K562 (cell line): ENCODE measurements around the gene HOXB8. TPM values are rescaled to one million over a fixed set of nuclear protein-coding genes. Genes with fewer than 3 reads are reported as not detected.

Experiments used
- ATAC-seq: fragments of 200-7000 bp; cut with Tn5 transposase; 3 replicates; pipeline ENCODE4 v1.9.1; 2020; ENCODE audit warnings: moderate library complexity
- BruUV-seq: library from RNA; stranded (reverse); fragments of 400-500 nt; replicated peaks from 2 replicates; lab custom pipeline; 2021; lab: Mats Ljungman, UMichigan
- CTCF ChIA-PET: fragments of 300-600 bp; formaldehyde crosslinking; extraction: SDS; loops from one replicate; lab custom pipeline; 2021; ENCODE audit warnings: low intra/inter-chr PET ratio; lab: Yijun Ruan, JAX
- POLR2A ChIA-PET: fragments of 300-600, 350-650 bp; sonication (Branson Sonifier 250); formaldehyde crosslinking; extraction: SDS; loops from one replicate; lab custom pipeline; 2021; ENCODE audit warnings: antibody characterized with exemption, inconsistent platforms; lab: Yijun Ruan, JAX
- DNase-seq, 4 experiments: peaks; one replicate each; pipeline versions ENCODE4 v3.0.0 to v3.0.0-alpha.2; 2011 to 2018; ENCODE audit warnings: low spot score in 3 of 4, mixed read lengths in 3 of 4; ENCODE audit errors: extremely low read depth in 1 of 4
- FAIRE-seq: peaks from 2 replicates; lab custom pipeline; 2011; peaks lifted over from hg19 to GRCh38; lab: Jason Lieb, UNC
- H2AFZ ChIP-seq: 2 replicates; pipeline ENCODE4 v1.6.0; 2011; ENCODE audit warnings: low read depth, low read length, control low read depth, inconsistent platforms
- H3K27ac ChIP-seq: fragments of 200-600 bp; 3 replicates; pipeline ENCODE4 v1.8.0; 2011; ENCODE audit warnings: low read depth, mild to moderate bottlenecking, control low read depth, inconsistent platforms, low read length, moderate library complexity, mixed read lengths; ENCODE audit errors: extremely low read depth
- H3K27me3 ChIP-seq, 2 experiments: fragments of 300-600 bp in 1 of 2; 2 replicates in 1 of 2; 3 replicates in 1 of 2; pipeline versions ENCODE4 v1.6.0 to v1.8.0; 2011; ENCODE audit warnings: inconsistent platforms in 2 of 2, low read length in 2 of 2, mild to moderate bottlenecking in 1 of 2, mixed read lengths in 1 of 2, moderate library complexity in 1 of 2; ENCODE audit not compliant: control insufficient read depth in 2 of 2, insufficient read depth in 2 of 2
- H3K36me3 ChIP-seq: fragments of 300-600 bp; 3 replicates; pipeline ENCODE4 v1.8.0; 2011; ENCODE audit warnings: mild to moderate bottlenecking, low read length, inconsistent platforms; ENCODE audit not compliant: control insufficient read depth, insufficient read depth
- H3K4me1 ChIP-seq, 2 experiments: fragments of 200-600 bp in 1 of 2; replicated peaks in 1 of 2; 2 replicates in 1 of 2; 3 replicates in 1 of 2; pipeline versions ENCODE4 v1.5.1 to v1.8.0; 2011; ENCODE audit warnings: inconsistent platforms in 2 of 2, low read length in 2 of 2, mild to moderate bottlenecking in 1 of 2, mixed read lengths in 1 of 2, moderate library complexity in 1 of 2; ENCODE audit not compliant: control insufficient read depth in 2 of 2, insufficient read depth in 2 of 2
- H3K4me2 ChIP-seq: 2 replicates; pipeline ENCODE4 v1.6.1; 2011; ENCODE audit warnings: low read length, control low read depth, inconsistent platforms, mixed read lengths; ENCODE audit not compliant: insufficient read depth
- H3K4me3 ChIP-seq: fragments of 200-600 bp; sonication (generic), shearing (Covaris generic); 2 replicates; pipeline ENCODE4 v1.5.1; 2016; ENCODE audit warnings: control low read depth, inconsistent platforms
- H3K79me2 ChIP-seq: fragments of 200-600 bp; 3 replicates; pipeline ENCODE4 v1.8.0; 2011; ENCODE audit warnings: low read length, inconsistent platforms; ENCODE audit not compliant: control insufficient read depth, insufficient read depth
- H3K9ac ChIP-seq, 2 experiments: 2 replicates each; pipeline versions ENCODE4 v1.6.0 to v1.6.1; 2011; ENCODE audit warnings: low read depth in 2 of 2, low read length in 2 of 2, control low read depth in 1 of 2, inconsistent platforms in 1 of 2, mild to moderate bottlenecking in 1 of 2, mixed read lengths in 1 of 2; ENCODE audit not compliant: insufficient read depth in 1 of 2
- H3K9me1 ChIP-seq: one replicate; pipeline ENCODE4 v1.6.0; 2011; ENCODE audit warnings: inconsistent platforms, mild to moderate bottlenecking, low read length, moderate library complexity; ENCODE audit not compliant: control insufficient read depth, insufficient read depth
- H3K9me3 ChIP-seq: replicated peaks from 2 replicates; pipeline ENCODE4 v1.5.1; 2011; ENCODE audit warnings: low read depth, low read length, inconsistent platforms; ENCODE audit not compliant: control insufficient read depth, insufficient read depth
- H4K20me1 ChIP-seq: replicated peaks from 2 replicates; pipeline ENCODE4 v1.6.1; 2011; ENCODE audit warnings: low read length, inconsistent platforms, mixed read lengths; ENCODE audit not compliant: control insufficient read depth, insufficient read depth
- FOXP1 ChIP-seq: sonication (generic); formaldehyde crosslinking; IDR thresholded peaks from 2 replicates; pipeline ENCODE4 v1.8.0; 2022; ENCODE audit warnings: mild to moderate bottlenecking, missing genetic modification reagents
- MTA3 ChIP-seq: fragments of 450-650 bp; formaldehyde crosslinking; IDR thresholded peaks from 2 replicates; pipeline ENCODE4 v1.6.1; 2017; ENCODE audit warnings: mild to moderate bottlenecking, borderline replicate concordance
- NEUROD1 ChIP-seq: fragments of 150-350 bp; IDR thresholded peaks from 2 replicates; pipeline ENCODE4 v1.6.1; 2014; ENCODE audit warnings: borderline replicate concordance, low read length, low read depth; ENCODE audit not compliant: partially characterized antibody
- NFIC ChIP-seq: fragments of 450-650 bp; IDR thresholded peaks from 2 replicates; pipeline ENCODE4 v1.6.1; 2017; ENCODE audit warnings: mild to moderate bottlenecking, inconsistent platforms
- NR2F6 ChIP-seq: fragments of 450-650 bp; formaldehyde crosslinking; IDR thresholded peaks from 2 replicates; pipeline ENCODE4 v1.4.0; 2020; ENCODE audit warnings: mild to moderate bottlenecking
- PHF20 ChIP-seq: fragments of 450-650 bp; IDR thresholded peaks from 2 replicates; pipeline ENCODE4 v1.6.1; 2018; ENCODE audit not compliant: partially characterized antibody
- RNF2 ChIP-seq: sonication (generic); IDR thresholded peaks from 2 replicates; pipeline ENCODE4 v1.6.1; 2016
- SMAD4 ChIP-seq: fragments of 250-450 bp; sonication (Bioruptor Pico); conservative IDR thresholded peaks from 2 replicates; pipeline ENCODE4 v1.8.0; 2021; ENCODE audit warnings: inconsistent platforms, mild to moderate bottlenecking, moderate library complexity
- SMARCA4 ChIP-seq: fragments of 450-650 bp; IDR thresholded peaks from 2 replicates; pipeline ENCODE4 v1.6.1; 2016
- TCF3 ChIP-seq: sonication (generic); formaldehyde crosslinking; IDR thresholded peaks from 2 replicates; pipeline ENCODE4 v1.4.0; 2020; ENCODE audit warnings: mild to moderate bottlenecking, missing genetic modification reagents
- ZEB2 ChIP-seq: fragments of 450-650 bp; IDR thresholded peaks from 2 replicates; pipeline ENCODE4 v1.6.1; 2016
- WGBS: fragments of 100-300 bp; shearing (Covaris generic); methylation state at CpG from one replicate; pipeline ENCODE4 v1.1.6; 2016; ENCODE audit warnings: low coverage, mixed read lengths; ENCODE audit not compliant: insufficient coverage; ENCODE audit errors: missing lambda C conversion rate; 5-methylcytosine and 5-hydroxymethylcytosine counted together
- in situ Hi-C: fragments of 300-500 bp; cut with MboI; formaldehyde crosslinking; loops from 4 replicates; pipeline ENCODE4 v1.15.0; 2018; ENCODE audit warnings: inconsistent platforms, mixed read lengths
- intact Hi-C: fragments of 100-400 bp; cut with micrococcal nuclease; formaldehyde crosslinking; loops from 2 replicates; pipeline ENCODE4 v1.14.2; 2022
- polyA plus RNA-seq, 8 experiments: library from polyadenylated mRNA; depleted of rRNA in 4 of 8; stranded (reverse) in 5 of 8; unstranded in 3 of 8; fragments of >200 nt; fragmentation: Nextera tagmentation in 2 of 8; fragmentation: Illumina TruSeq in 1 of 8; extraction: Ambion mirVana in 2 of 8; extraction: Trizol in 1 of 8; gene quantifications; 2 replicates each; pipeline versions ENCODE4 v1.2.1 to v1.2.3, GENCODE V29; 2011 to 2014; ENCODE audit warnings: inconsistent platforms in 1 of 8, missing spikeins in 1 of 8
- total RNA-seq, 7 experiments: library from RNA; depleted of rRNA in 6 of 7; stranded (reverse); fragments of >200 nt in 6 of 7; fragmentation: Illumina TruSeq in 2 of 7; extraction: Trizol in 2 of 7; gene quantifications; 2 replicates each; pipeline versions ENCODE4 v1.2.1 to v1.2.3, GENCODE V29; 2011 to 2021; ENCODE audit warnings: low replicate concordance in 1 of 7
- TF ChIP-seq, protein P1 (sequence below): fragments of 250-450 bp; sonication (Bioruptor Pico); IDR thresholded peaks from 2 replicates; pipeline ENCODE4 v1.4.0; 2020; ENCODE audit warnings: mild to moderate bottlenecking
- TF ChIP-seq, protein P2 (sequence below): IDR thresholded peaks from 2 replicates; pipeline ENCODE4 v1.6.1; 2011; ENCODE audit not compliant: insufficient read length; ENCODE audit errors: extremely low read depth
- TF ChIP-seq, protein P3 (sequence below): fragments of 250-450 bp; sonication (Bioruptor Pico); IDR thresholded peaks from 2 replicates; pipeline ENCODE4 v1.5.0; 2021
- TF ChIP-seq, protein P4 (sequence below), 2 experiments: fragments of 200-800 bp in 1 of 2; sonication (Bioruptor generic) in 1 of 2; sonication (generic) in 1 of 2; formaldehyde crosslinking in 1 of 2; IDR thresholded peaks in 1 of 2; conservative IDR thresholded peaks in 1 of 2; 2 replicates each; pipeline versions ENCODE4 v1.5.0 to v1.6.1; 2016 to 2020; ENCODE audit warnings: missing compliant biosample characterization in 1 of 2, missing genetic modification characterization in 1 of 2, missing genetic modification reagents in 1 of 2
- TF ChIP-seq, protein P5 (sequence below): fragments of 450-650 bp; IDR thresholded peaks from one replicate; pipeline ENCODE4 v1.6.1; 2018; ENCODE audit warnings: mild to moderate bottlenecking, moderate library complexity; ENCODE audit not compliant: partially characterized antibody

HOXB8 gene
- total and polyA plus RNA-seq, 9 of the 15 experiments (the other 6 are each of a cell fraction or from before 2014, with no cell fraction given), result 0.52 to 23.8 (median 3.6) TPM

DNA sequence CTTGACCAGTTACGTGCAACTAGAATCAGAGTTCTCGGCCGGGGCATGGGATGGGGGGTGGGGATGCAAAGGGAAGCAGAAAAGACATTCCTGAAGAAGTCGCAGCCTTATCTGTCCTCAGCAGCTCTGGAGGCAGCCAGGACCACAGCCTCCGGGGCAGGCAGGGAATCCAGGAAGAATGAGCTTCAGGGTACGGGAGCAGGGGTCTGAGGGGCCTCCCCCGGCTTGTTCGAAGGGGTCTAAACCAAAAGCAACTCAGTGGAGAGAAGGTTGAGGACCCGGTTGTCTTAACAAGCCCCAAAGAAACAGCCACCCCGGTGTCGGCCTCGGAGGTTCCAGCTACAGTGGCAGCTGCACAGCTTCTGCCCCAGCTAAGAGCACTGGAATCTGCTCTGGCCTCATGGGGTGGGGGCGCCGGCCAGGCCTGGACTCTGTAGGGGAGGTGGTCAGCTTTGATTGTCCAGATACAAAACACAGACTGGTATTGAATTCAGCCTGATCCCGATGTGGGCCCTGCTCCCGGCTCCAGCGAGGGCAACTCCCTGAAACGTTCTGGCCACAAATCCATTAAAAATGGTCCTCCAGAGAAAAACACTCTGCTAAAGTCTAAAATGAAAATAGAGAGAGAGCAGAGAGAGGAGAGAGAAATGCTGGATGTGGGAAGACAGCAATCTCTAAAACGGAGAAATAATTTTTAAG is 44.6 kb downstream of the HOXB8 start:
- H3K9me1 ChIP-seq, result no peaks in the 10 kb centered on the region
- BruUV-seq, result no TSS peak
- H3K27ac ChIP-seq, result peak overlapping the region; percentile 44; the same call in 2 of the 3 replicates
- H4K20me1 ChIP-seq, result no peaks in the 10 kb centered on the region; the same call in 1 of the 2 replicates
- H2AFZ ChIP-seq, result peak overlapping the region; percentile 22; the same call in 1 of the 2 replicates
- CTCF ChIA-PET, result interaction anchor here (0.6 to 0.7 kb wide), 2 partner anchors 240 to 313 kb away, joined by 3 read pairs; no protein-coding TSS in a partner anchor
- POLR2A ChIA-PET, result interaction anchor here (0.6 to 2.2 kb wide), 5 partner anchors 14 to 156 kb away, joined by 3 to 9 read pairs (median 4); no protein-coding TSS in a partner anchor
- H3K9me3 ChIP-seq, result no peaks in the 10 kb centered on the region
- H3K9ac ChIP-seq, result peak overlapping the region; percentile 24 to 88; a peak in 3 of 4 replicates
- peak overlapping the region; percentile 14; the same call in 1 of the 2 replicates for H3K4me3 ChIP-seq
- ATAC-seq (peak; percentile 45), DNase-seq (peak; percentile 59 to 65 (median 61)), FAIRE-seq (peak; percentile 84)
- peaks cover 40 to 60% of the 10 kb centered on the region in 2 experiments for H3K4me1 ChIP-seq
- 16% methylated on average over 17 of the region's 19 CpGs for WGBS
- H3K79me2 ChIP-seq, result peaks cover 95% of the 10 kb centered on the region
- intact Hi-C loops (no loop called here), in situ Hi-C loops (no loop called here)
- peaks cover 94% of the 10 kb centered on the region for H3K36me3 ChIP-seq
- H3K27me3 ChIP-seq, result no peaks in the 10 kb centered on the region
- H3K4me2 ChIP-seq, result peak overlapping the region; percentile 59; the same call in 1 of the 2 replicates
- TF ChIP-seq PHF20 (no peak), NEUROD1 (peak; percentile 16), NR2F6 (no peak), FOXP1 (CRISPR knock-in tag) (no peak), ZEB2 (0 out of 2 replicates have a peak, but pooled peaks have one; percentile 23), NFIC (0 out of 2 replicates have a peak, but pooled peaks have one; percentile 19), SMARCA4 (peak; percentile 61; the same call in 1 of the 2 replicates), RNF2 (no peak), MTA3 (no peak), TCF3 (CRISPR knock-in tag) (peak; percentile 63), SMAD4 (CRISPR knock-in tag) (peak; percentile 31; the same call in 1 of the 2 replicates)
- TF ChIP-seq, protein P1, sequence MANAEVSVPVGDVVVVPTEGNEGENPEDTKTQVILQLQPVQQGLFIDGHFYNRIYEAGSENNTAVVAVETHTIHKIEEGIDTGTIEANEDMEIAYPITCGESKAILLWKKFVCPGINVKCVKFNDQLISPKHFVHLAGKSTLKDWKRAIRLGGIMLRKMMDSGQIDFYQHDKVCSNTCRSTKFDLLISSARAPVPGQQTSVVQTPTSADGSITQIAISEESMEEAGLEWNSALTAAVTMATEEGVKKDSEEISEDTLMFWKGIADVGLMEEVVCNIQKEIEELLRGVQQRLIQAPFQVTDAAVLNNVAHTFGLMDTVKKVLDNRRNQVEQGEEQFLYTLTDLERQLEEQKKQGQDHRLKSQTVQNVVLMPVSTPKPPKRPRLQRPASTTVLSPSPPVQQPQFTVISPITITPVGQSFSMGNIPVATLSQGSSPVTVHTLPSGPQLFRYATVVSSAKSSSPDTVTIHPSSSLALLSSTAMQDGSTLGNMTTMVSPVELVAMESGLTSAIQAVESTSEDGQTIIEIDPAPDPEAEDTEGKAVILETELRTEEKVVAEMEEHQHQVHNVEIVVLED (CRISPR knock-in tag), result no peak
- TF ChIP-seq, protein P2, sequence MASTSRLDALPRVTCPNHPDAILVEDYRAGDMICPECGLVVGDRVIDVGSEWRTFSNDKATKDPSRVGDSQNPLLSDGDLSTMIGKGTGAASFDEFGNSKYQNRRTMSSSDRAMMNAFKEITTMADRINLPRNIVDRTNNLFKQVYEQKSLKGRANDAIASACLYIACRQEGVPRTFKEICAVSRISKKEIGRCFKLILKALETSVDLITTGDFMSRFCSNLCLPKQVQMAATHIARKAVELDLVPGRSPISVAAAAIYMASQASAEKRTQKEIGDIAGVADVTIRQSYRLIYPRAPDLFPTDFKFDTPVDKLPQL, result no peak
- TF ChIP-seq, protein P3, sequence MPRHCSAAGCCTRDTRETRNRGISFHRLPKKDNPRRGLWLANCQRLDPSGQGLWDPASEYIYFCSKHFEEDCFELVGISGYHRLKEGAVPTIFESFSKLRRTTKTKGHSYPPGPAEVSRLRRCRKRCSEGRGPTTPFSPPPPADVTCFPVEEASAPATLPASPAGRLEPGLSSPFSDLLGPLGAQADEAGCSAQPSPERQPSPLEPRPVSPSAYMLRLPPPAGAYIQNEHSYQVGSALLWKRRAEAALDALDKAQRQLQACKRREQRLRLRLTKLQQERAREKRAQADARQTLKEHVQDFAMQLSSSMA (CRISPR knock-in tag), result no peak
- TF ChIP-seq, protein P4, sequence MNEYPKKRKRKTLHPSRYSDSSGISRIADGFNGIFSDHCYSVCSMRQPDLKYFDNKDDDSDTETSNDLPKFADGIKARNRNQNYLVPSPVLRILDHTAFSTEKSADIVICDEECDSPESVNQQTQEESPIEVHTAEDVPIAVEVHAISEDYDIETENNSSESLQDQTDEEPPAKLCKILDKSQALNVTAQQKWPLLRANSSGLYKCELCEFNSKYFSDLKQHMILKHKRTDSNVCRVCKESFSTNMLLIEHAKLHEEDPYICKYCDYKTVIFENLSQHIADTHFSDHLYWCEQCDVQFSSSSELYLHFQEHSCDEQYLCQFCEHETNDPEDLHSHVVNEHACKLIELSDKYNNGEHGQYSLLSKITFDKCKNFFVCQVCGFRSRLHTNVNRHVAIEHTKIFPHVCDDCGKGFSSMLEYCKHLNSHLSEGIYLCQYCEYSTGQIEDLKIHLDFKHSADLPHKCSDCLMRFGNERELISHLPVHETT (CRISPR knock-in tag; conservative IDR thresholded peaks at IDR 0.05 in 1 of 2, IDR thresholded peaks at IDR 0.05 in 1 of 2), result 0 out of 4 replicates have a peak, but pooled peaks of 1 of the 2 experiments have one; percentile 36
- TF ChIP-seq, protein P5, sequence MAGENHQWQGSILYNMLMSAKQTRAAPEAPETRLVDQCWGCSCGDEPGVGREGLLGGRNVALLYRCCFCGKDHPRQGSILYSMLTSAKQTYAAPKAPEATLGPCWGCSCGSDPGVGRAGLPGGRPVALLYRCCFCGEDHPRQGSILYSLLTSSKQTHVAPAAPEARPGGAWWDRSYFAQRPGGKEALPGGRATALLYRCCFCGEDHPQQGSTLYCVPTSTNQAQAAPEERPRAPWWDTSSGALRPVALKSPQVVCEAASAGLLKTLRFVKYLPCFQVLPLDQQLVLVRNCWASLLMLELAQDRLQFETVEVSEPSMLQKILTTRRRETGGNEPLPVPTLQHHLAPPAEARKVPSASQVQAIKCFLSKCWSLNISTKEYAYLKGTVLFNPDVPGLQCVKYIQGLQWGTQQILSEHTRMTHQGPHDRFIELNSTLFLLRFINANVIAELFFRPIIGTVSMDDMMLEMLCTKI, result no peak
